Activated CD4-positive, alpha-beta T cell treated with anti-CD3 and anti-CD28 coated beads, Interleukin-2, amount 50 U/mL, for 24 hours (primary cell): ENCODE data around the gene SBK3.
"Not testable (repeated sequence)": the region's sequence is repeated elsewhere in the genome, so short reads cannot be mapped to it uniquely, and the experiment has no call there.

ENCODE experiments used
- DNase-seq, 2 donors: peaks; one replicate each; pipeline ENCODE4 v3.0.0-alpha.2; 2020; ENCODE audit warnings: low read depth in 1 of 2, low spot score in 1 of 2

SBK3 gene

DNA sequence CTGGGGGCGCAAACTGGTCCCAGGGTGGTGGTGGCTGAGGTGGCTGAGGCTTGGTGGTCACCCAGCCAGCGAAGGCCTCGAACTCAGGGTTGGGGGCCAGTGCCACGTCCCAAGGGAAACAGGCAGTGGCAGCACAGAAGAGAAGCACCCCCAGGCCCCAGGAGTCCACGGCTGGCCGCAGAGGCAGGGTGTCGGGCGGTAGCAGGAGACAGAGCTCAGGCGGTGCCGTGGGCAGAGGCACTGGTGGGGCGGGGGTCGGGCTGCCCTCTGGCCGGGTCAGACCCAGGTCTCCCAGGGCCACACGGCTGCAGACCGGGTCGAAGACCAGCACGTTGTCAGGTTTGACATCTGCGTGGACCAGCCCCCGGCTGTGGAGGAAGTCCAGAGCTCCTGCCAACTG is 4.3 kb downstream of the SBK3 start:
- DNase-seq: no peak

GRCh38 chr19:55540619-55541018 is 4.7 kb downstream of the SBK3 start:
- DNase-seq: no peak

- DNase-seq: no peak
Measured at GRCh38 chr19:55539090-55539984, 6.0 kb downstream of the SBK3 start.

- no peak for DNase-seq
Measured at GRCh38 chr19:55538132-55538531, 7.2 kb downstream of the SBK3 start.

DNA sequence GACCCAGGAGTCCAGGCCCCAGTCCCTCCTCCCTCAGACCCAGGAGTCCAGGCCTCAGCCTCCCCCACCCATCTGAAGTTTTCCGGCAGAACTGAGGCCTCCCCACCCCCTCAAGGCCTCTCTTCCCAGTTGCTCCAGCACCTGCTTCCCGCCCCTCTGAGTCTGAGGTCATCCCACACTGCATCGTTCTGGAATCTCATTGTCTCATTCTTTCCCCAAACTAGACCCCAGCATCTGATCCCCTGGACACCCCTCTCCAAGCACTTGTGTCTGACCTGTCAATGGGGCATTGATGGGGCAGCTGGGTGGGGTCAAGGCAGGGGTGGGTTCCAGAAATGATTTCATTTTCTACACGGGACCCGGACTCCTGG is 7.6 kb downstream of the SBK3 start:
- DNase-seq: no peak

GRCh38 chr19:55536951-55537740 is 8.2 kb downstream of the SBK3 start, which contains the start of gene SBK2:
Gene SBK2 (minus strand): TSS chr19:55537133. CDS start chr19:55536294, 839 bp downstream.
- no peak for DNase-seq

GRCh38 chr19:55536366-55536765 is 9.0 kb downstream of the SBK3 start:
- DNase-seq: no peak

DNA sequence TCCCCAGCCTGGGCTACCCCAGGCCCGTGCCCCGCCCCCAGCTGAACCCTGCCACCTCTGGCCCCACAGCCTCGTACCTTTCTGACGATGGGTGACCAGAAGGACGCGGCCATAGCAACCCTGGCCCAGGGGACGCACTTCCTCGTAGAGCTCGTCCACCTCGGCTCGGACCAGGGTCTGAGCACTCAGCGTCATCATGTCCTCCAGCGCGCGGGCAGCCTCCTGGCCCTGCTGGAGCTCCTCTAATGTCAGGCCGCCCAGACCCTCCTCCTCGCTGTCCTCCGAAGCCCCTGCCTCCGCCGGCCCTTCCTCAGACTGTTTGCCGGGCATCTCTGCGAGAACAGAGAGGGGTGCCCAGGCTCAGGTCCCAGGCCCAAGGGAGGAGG is 9.4 kb downstream of the SBK3 start:
- no peak for DNase-seq

- DNase-seq: no peak
Measured at GRCh38 chr19:55535173-55535964, 10.0 kb downstream of the SBK3 start.

DNA sequence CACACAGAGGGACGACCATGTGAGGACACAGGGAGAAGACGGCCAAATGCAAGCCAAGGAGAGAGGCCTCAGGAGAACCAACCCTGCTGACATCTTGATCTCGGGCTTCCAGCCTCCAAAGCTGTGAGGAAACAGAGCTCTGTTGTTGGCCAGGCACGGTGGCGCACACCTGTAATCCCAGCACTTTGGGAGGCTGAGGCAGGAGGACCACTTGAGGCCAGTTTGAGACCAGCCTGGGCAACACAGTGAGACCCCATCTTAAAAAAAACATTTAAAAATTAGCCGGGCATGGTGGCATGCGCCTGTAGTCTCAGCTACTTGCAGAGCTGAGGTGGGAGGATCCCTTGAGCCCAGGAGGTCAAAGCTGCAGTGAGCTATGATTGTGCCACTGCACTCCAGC is 11.1 kb downstream of the SBK3 start:
- not testable (repeated sequence) for DNase-seq

DNA sequence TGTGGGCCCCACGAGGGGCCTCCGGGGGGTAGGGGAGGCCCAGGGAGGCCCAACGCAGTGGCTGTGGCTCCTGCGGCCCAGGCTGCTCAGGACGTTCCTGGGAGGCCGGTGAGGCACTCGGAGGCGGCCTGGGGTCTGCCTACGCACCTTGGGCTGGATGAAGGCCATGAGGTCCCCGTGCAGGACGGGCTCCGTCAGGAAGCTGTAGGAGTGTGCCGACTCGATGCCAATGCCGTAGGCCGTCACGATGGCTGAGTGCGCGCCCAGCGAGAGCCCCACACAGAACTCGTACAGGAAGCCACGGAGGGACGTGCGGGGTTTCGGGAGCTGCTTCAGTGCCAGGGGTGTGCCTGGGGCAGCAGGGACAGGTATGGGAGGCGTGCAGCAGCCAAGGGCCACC is 14.3 kb downstream of the SBK3 start:
- DNase-seq: no peak

GRCh38 chr19:55529636-55530234 is 15.6 kb downstream of the SBK3 start:
- DNase-seq: no peak

DNA sequence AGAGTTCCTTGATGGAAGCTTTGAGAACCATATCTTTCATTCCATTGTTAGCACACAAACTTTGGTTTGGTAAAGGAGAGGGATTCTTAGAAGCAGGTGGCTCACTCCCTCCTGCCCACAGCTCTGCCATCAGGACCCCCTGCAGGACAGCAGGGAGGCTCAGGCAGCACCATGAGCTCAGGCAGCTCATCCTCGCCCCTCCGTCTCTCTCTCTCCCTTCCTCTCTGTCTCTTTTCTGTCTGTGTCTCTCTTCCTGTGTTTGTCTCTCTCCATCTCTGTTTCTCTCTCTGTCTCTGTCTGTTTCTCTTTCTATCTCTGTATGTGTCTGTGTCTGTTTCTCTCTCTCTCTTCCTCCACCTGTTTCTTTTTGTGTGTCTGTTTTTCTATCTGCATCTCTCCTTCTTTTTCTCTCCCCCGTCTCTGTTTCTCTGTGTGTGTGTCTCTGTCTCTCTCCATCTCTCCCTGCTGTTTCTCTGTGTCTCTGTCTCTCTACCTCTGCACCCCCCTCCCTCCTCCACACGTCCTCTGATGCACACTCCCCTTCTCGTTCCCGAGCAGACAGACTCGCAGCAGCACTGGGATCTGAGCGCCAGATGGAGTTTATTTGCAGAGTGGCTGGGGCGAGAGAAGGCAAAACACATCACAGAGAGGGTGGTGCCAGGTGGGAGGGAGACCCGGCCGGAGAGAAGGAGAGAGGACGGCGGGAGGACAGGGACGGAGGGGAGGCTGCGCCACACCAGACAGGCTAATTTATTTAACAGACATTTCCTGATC is 17.1 kb downstream of the SBK3 start:
- DNase-seq: no peak

DNA sequence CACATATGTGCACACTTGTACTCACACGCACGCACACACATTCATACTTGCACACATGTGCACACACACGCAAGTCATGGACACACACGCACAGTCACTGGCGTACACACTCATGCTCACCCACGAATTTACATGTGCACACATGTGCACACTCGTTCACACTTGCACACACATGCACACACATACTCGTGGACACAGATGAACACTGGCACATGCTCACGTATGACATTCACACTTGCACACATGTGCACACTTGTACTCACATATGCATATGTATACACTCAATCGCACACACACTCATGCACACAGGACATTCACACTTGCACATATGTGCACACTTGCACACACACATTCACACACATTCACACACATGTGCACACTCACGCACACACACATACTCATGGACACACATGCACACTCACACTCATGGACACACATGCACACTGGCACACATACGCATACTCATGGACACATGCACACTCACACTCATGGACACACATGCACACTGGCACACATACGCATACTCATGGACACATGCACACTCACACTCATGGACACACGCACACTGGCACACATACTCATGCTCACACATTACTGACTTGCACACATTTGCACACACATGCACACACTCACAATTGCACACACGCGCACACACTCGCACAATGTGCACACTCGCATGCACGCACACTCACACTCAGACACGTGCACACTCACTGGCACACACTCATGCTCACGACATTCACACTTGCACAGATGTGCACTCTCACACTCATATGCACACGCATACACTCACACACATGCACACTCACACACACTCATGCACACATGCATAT is 17.9 kb downstream of the SBK3 start:
- no peak for DNase-seq

- no peak for DNase-seq
Measured at GRCh38 chr19:55526216-55527196, 18.8 kb downstream of the SBK3 start.

- no peak for DNase-seq
Measured at GRCh38 chr19:55525289-55526101, 19.8 kb downstream of the SBK3 start.

DNA sequence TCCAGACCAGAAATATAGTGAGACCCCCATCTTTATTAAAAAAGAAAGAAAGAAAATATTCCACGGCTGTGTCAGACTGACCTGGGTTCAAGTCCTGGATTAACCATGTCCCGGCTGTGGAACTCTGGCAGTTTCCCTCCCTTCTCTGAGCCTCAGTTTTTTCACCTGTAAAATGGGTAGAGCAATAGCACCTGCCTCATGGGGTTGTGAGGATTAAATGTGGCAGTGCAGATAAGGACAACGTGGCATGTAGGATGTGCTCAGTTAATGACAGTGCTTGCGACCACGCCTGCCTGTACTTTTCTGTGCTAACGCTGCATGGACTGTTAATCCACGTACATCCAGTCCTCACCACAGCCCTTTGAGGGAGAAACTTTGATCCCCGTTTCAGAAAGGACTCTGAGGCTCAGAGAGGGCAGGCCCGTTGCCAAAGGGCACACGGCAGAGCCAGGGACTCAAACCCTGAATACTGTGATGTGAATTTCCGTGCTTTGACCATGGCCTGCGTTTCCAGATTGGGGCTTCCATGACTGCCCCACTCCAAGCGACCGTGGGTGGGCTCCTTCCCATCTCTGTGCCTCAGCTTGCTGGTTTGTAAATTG is 24.6 kb downstream of the SBK3 start:
- DNase-seq: no peak
